Keratinocyte (primary cell): ENCODE results near the gene ZNF362. TPM values are rescaled to one million over a fixed set of nuclear protein-coding genes. Genes with fewer than 3 reads are reported as not detected.

Source experiments
- DNase-seq: peaks from one replicate; pipeline ENCODE4 v3.0.0-alpha.2; 2011; ENCODE audit warnings: low read depth, missing footprints, low spot score
- FAIRE-seq: peaks from 2 replicates; lab custom pipeline; 2011; peaks lifted over from hg19 to GRCh38; lab: Jason Lieb, UNC
- H2AFZ ChIP-seq: 2 replicates; pipeline ENCODE4 v1.6.0; 2012; ENCODE audit warnings: low read length, control low read depth, inconsistent platforms; ENCODE audit not compliant: control insufficient read depth
- H3K27ac ChIP-seq: 2 replicates; pipeline ENCODE4 v1.5.1; 2011; ENCODE audit warnings: low read length; ENCODE audit not compliant: control insufficient read depth, insufficient read depth
- H3K27me3 ChIP-seq: 3 replicates; pipeline ENCODE4 v1.6.0; 2011; ENCODE audit warnings: low read length; ENCODE audit not compliant: control insufficient read depth, insufficient read depth; ENCODE audit errors: extremely low read depth
- H3K36me3 ChIP-seq, 2 experiments: 2 replicates in 1 of 2; 3 replicates in 1 of 2; pipeline ENCODE4 v1.5.1; 2011; ENCODE audit warnings: low read length in 2 of 2, mild to moderate bottlenecking in 1 of 2; ENCODE audit not compliant: control insufficient read depth in 2 of 2, insufficient read depth in 2 of 2; ENCODE audit errors: extremely low read depth in 1 of 2
- H3K4me1 ChIP-seq: 3 replicates; pipeline ENCODE4 v1.5.1; 2011; ENCODE audit warnings: low read length; ENCODE audit not compliant: control insufficient read depth, insufficient read depth; ENCODE audit errors: extremely low read depth
- H3K4me2 ChIP-seq: 3 replicates; pipeline ENCODE4 v1.6.0; 2011; ENCODE audit warnings: low read depth, low read length; ENCODE audit not compliant: control insufficient read depth, insufficient read depth; ENCODE audit errors: extremely low read depth
- H3K4me3 ChIP-seq, 3 experiments: fragments of 200-600 bp in 1 of 3; sonication (generic) in 1 of 3; 2 replicates in 2 of 3; 3 replicates in 1 of 3; pipeline ENCODE4 v1.5.1; 2011 to 2016; ENCODE audit warnings: low read length in 3 of 3, mild to moderate bottlenecking in 3 of 3, control low read depth in 2 of 3, inconsistent platforms in 1 of 3, low read depth in 1 of 3, mixed read lengths in 1 of 3, mixed run types in 1 of 3, moderate library complexity in 1 of 3; ENCODE audit not compliant: control insufficient read depth in 2 of 3, insufficient read depth in 2 of 3; ENCODE audit errors: extremely low read depth in 1 of 3
- H3K79me2 ChIP-seq: 2 replicates; pipeline ENCODE4 v1.6.0; 2012; ENCODE audit warnings: low read length; ENCODE audit not compliant: control insufficient read depth, insufficient read depth
- H3K9ac ChIP-seq: 3 replicates; pipeline ENCODE4 v1.6.0; 2011; ENCODE audit warnings: low read length; ENCODE audit not compliant: control insufficient read depth, insufficient read depth; ENCODE audit errors: extremely low read depth
- H3K9me1 ChIP-seq: 3 replicates; pipeline ENCODE4 v1.6.0; 2011; ENCODE audit warnings: low read length; ENCODE audit not compliant: control insufficient read depth, insufficient read depth; ENCODE audit errors: extremely low read depth
- H3K9me3 ChIP-seq: 2 replicates; pipeline ENCODE4 v1.5.1; 2012; ENCODE audit warnings: low read depth, low read length; ENCODE audit not compliant: control insufficient read depth
- H4K20me1 ChIP-seq: 3 replicates; pipeline ENCODE4 v1.6.0; 2011; ENCODE audit warnings: low read length; ENCODE audit not compliant: control insufficient read depth, insufficient read depth; ENCODE audit errors: extremely low read depth
- CTCF ChIP-seq, 3 experiments: IDR thresholded peaks in 1 of 3; conservative IDR thresholded peaks in 1 of 3; optimal IDR thresholded peaks in 1 of 3; 2 replicates in 2 of 3; 3 replicates in 1 of 3; pipeline versions ENCODE3 to v1.5.1; 2011; ENCODE audit warnings: low read length in 3 of 3, mild to moderate bottlenecking in 3 of 3, moderate library complexity in 2 of 3, control low read depth in 1 of 3, inconsistent platforms in 1 of 3; ENCODE audit not compliant: insufficient read depth in 2 of 3; ENCODE audit errors: extremely low read depth in 1 of 3
- EZH2 ChIP-seq: IDR thresholded peaks from one replicate; pipeline ENCODE4 v1.6.1; 2012; ENCODE audit warnings: inconsistent platforms, mild to moderate bottlenecking, low read length, moderate library complexity
- dilution Hi-C: fragments of 300-500 bp; cut with MboI; formaldehyde crosslinking; loops from one replicate; pipeline ENCODE4 v1.7.0; 2020; ENCODE audit warnings: low sequenced_read_pairs; ENCODE audit not compliant: extremely low pct_ligation_motif_present
- polyA plus RNA-seq, 5 experiments: library from polyadenylated mRNA; depleted of rRNA in 3 of 5; stranded (reverse) in 3 of 5; stranded (forward) in 1 of 5; unstranded in 1 of 5; fragments of >200 nt; gene quantifications; 1 replicate in 1 of 5; 2 replicates in 3 of 5; 3 replicates in 1 of 5; pipeline versions ENCODE4 v1.2.1 to v1.2.3, GENCODE V29; 2011 to 2012; ENCODE audit warnings: missing spikeins in 2 of 5, low read depth in 1 of 5, low replicate concordance in 1 of 5

The ZNF362 gene
- polyA plus RNA-seq, 1 donor (not counting 4 experiments of a cell fraction or from before 2014, with no cell fraction given): 2.2 TPM

GRCh38 chr1:33329600-33330305, 73.5 kb downstream of the ZNF362 start:
- DNase-seq: no peak

GRCh38 chr1:33330361-33330890, 74.1 kb downstream of the ZNF362 start:
- Histone ChIP-seq H4K20me1 (peaks cover 52% of the 10 kb centered on the region), H3K27me3 (no peaks in the 10 kb centered on the region), H3K4me2 (no peak overlapping the region), H3K9me1 (no peaks in the 10 kb centered on the region), H3K9ac (no peak overlapping the region), H3K4me3 (no peak overlapping the region), H3K4me1 (peaks cover 55% of the 10 kb centered on the region), H3K79me2 (peaks cover 44% of the 10 kb centered on the region), H3K9me3 (no peaks in the 10 kb centered on the region), H3K36me3 (peaks cover 71% of the 10 kb centered on the region in 2 experiments), H2AFZ (no peak overlapping the region), H3K27ac (no peak overlapping the region)
- DNase-seq (no peak), FAIRE-seq (peak; percentile 75)
- dilution Hi-C loops: no loop called here
- TF ChIP-seq EZH2 (no peak), CTCF (optimal IDR thresholded peaks at IDR 0.05 in 1 of 3, IDR thresholded peaks at IDR 0.05 in 1 of 3, conservative IDR thresholded peaks at IDR 0.05 in 1 of 3; ENCODE audit: extremely low read depth in 1 of 3, insufficient read depth in 2 of 3, low read length in 3 of 3) (no peak)

More at GRCh38 chr1:33329600-33330305, 73.5 kb downstream of the ZNF362 start:
- Histone ChIP-seq H2AFZ (no peak overlapping the region), H3K36me3 (peaks cover 75 to 77% of the 10 kb centered on the region in 2 experiments), H3K9ac (no peak overlapping the region), H3K9me3 (no peaks in the 10 kb centered on the region), H3K27me3 (no peaks in the 10 kb centered on the region), H3K4me2 (no peak overlapping the region), H3K4me1 (peaks cover 55% of the 10 kb centered on the region), H4K20me1 (peaks cover 53% of the 10 kb centered on the region), H3K79me2 (peaks cover 37% of the 10 kb centered on the region), H3K4me3 (no peak overlapping the region), H3K27ac (no peak overlapping the region), H3K9me1 (no peaks in the 10 kb centered on the region)
- dilution Hi-C loops: no loop called here
- TF ChIP-seq CTCF (optimal IDR thresholded peaks at IDR 0.05 in 1 of 3, IDR thresholded peaks at IDR 0.05 in 1 of 3, conservative IDR thresholded peaks at IDR 0.05 in 1 of 3; ENCODE audit: extremely low read depth in 1 of 3, insufficient read depth in 2 of 3, low read length in 3 of 3) (no peak), EZH2 (no peak)
- no peak for FAIRE-seq
